HT-29 (cell line): ENCODE results near the gene RAB3IP. TPM values are rescaled to one million over a fixed set of nuclear protein-coding genes. Genes with fewer than 3 reads are reported as not detected.
"Not testable (repeated sequence)": the region's sequence is repeated elsewhere in the genome, so short reads cannot be mapped to it uniquely, and the experiment has no call there.

Experiments
- DNase-seq: peaks from one replicate; pipeline ENCODE4 v3.0.0-alpha.2; 2015; ENCODE audit warnings: low spot score
- total RNA-seq: library from RNA; depleted of rRNA; stranded (reverse); fragments of >200 nt; shearing (Covaris generic); gene quantifications from 2 replicates; pipeline ENCODE4 v1.2.3, GENCODE V29; 2014

The RAB3IP gene
- total RNA-seq, 1 experiment from 2014 or later: 31.4 TPM

DNA sequence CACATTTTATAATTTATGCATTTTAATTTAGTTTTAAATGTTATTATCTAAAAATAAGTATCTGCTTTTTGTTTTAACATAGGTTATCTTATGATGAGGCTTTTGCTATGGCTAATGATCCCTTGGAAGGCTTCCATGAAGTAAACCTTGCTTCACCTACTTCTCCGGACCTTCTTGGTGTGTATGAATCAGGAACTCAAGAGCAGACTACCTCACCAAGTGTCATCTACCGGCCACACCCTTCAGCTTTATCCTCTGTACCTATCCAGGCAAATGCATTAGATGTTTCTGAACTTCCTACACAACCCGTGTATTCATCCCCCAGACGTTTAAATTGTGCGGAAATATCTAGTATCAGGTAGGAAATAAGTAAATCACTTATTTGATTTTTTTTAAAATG, 16.6 kb downstream of the RAB3IP start:
- no peak for DNase-seq

DNA sequence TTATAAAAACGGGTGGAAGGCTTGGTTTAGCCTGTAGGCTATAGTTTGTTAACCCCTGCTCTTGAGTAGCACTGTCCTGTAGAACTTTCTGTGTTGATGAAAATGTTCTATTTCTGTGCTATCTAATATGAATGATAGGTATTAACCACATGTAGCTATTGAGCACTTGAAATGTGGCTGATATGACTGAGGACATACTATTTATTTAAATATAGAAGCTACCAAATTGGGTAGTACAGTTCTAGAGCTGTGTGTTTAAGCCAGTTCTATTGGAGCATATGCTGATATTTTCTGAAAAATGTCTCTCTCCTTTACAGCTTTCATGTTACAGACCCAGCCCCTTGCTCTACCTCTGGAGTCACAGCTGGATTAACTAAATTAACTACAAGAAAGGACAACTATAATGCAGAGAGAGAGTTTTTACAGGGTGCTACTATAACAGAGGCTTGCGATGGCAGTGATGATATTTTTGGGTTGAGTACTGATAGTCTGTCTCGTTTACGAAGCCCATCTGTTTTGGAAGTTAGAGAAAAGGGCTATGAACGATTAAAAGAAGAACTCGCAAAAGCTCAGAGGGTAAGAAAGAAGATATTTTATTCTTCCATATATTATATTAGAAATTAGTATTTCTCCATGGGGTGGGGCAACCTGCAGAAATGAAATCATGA, 17.6 kb downstream of the RAB3IP start:
- no peak for DNase-seq

DNA sequence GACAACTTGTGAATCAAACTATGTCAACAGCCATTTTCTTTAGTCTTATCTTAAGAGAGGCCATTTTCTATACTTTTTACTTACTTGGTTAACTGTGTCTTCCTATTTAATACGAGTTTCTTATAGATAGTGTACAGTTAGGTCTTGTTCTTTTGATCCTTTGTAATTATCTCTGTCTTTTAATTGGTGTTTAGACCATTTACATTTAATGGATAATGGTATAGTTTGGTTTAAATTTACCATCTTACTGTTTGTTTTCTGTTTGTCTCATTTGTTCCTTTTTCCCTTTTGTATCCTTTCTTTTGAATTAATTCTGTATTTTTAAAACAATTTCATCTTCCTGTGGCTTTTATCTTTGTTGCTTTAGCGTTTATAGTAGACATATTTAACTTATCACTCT, 19.4 kb downstream of the RAB3IP start:
- no peak for DNase-seq

DNA sequence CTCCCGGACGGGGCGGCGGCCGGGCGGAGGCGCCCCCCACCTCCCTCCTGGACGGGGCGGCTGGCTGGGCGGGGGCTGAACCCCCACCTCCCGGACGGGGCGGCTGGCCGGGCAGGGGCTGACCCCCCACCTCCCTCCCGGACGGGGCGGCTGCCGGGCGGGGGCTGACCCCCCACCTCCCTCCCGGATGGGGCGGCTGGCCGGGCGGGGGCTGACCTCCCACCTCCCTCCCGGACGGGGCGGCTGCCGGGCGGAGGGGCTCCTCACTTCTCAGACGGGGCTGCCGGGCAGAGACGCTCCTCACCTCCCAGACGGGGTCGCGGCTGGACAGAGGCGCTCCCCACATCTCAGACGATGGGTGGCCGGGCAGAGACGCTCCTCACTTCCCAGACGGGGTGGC, 20.9 kb downstream of the RAB3IP start:
- DNase-seq: not testable (repeated sequence)

DNA sequence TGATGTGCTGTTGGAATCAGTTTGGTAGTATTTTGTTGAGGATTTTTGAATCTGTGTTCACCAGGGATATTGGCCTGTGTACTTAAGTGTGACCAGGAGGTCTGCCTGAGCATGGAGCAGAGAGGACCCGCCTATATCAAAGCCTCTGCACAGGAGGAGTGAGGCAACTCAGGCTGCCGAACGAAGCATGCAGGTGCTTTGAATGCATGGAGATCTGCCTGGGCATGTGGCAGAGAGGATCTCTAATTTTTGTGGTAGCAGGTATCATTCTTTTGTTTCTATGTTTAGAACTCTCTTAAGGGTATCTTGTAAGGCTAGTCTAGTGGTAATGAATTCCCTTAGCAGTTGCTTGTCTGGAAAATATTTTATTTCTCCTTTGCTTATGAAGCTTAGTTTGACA, 26.9 kb downstream of the RAB3IP start:
- no peak for DNase-seq

DNA sequence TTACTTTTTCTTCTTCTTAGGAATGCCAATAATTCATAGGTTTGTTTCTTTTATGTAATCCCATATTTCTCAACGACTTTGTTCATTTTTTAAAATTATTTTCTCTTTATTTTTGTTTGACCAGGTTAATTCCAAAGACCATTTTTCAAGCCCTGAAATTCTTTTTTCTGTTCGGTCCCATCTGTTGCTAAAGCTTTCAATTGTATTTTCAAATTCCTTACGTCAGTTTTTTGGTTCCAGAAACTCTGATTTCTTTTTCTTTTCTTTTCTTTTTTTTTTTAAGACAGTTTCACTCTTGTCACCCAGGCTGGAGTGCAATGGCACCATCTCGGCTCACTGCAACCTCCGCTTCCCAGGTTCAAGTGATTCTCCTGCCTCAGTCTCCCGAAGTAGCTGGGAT, 27.6 kb downstream of the RAB3IP start:
- no peak for DNase-seq

DNA sequence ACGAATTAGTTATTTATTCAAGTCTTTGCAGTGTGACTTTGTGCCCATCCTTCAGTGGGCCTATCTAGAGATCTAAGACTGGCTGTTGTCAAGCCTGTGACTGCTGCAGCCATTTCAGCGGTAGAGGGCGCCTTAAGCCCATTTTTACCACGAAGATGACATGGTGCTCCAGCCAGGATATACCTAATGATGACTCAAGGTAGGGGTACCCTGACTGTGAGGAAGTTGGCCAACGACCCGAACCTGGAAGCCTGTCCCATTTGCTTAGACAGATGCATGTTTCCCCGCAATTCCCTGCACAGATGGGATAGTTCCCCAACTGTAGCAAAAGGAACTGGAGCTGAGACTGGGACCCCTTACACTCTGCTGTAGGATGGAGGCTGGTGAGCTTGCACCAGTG, 41.3 kb downstream of the RAB3IP start:
- DNase-seq: peak; percentile 86

DNA sequence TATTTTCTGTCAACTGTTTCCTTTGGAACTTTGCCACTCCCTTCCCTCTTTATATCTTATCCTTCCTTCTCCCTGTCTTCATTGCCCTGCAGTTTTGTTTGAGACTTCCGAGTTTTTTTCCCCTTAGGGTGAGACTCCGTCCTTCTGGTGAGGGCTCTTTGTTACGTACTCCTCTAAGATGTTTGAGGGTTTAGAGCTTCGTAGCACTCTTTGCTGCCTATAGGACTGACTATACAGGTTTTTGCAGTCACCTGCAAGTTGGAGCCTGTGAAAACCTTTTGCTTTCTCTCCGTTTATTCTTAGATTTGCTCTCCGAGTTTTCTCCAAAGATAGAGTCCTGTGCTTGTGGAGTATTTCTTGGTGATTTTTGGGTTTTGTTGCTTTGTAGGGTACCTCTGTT, 44.7 kb downstream of the RAB3IP start:
- no peak for DNase-seq

DNA sequence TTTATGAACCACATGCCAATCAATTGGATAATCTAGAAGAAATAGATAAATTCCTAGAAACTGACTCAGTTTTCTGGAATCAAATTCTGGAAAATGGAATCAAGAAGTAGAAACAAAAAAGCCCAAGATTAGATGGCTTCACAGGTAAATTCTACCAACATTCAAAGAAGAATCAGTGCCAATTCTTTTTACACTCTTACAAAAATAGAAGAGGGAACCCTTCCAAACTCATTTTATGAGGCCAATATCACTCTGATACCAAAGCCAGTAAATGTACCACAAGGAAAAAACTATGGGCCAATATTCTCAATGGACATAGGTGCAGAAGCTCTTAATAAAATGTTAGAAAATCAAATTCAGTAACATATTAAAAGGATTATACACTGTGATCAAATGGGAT, 50.7 kb downstream of the RAB3IP start:
- no peak for DNase-seq

DNA sequence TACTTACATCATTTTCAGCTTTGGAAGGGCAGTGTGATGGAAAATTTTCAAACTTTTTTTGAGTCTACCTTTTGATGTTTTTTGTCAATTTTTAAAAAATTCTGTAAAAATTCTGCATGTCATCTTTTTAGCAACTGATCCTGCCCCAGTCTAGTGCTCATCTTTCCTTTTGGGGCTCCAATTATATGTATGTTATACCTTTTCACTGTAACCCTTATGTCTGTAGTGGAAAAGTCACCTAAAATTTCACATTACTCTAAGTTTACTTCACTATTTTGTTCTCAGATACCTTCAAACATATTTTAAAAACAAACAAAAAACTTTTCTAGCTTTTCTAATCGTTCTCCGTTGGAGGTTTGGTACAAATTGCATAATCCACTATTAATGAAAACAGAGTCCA, 53.9 kb downstream of the RAB3IP start:
- DNase-seq: no peak

DNA sequence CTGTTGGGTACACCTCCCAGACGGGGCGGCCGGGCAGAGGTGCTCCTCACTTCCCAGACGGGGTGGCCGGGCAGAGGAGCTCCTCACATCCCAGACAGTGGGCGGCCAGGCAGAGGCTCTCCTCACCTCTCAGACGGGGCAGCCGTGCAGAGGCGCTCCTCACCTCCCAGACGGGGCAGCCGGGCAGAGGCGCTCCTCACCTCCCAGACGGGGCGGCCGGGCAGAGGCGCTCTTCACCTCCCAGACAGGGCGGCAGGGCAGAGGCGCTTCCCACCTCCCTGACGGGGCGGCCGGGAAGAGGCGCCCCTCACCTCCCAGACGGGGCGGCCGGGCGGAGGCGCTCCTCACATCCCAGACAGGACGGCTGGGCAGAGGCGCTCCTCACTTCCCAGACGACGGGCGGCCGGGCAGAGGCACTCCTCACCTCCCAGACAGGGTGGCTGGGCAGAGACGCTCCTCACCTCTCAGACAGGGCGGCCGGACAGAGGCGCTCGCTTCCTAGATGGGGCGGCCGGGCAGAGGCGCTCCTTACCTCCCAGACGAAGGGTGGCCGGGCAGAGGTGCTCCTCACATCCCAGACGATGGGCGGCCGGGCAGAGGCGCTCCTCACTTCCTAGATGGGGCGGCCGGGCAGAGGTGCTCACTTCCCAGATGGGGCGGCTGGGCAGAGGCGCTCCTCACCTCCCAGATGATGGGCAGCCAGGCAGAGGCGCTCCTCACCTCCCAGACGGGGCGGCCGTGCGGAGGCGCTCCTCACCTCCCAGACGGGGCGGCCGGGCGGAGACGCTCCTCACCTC, 68.6 kb downstream of the RAB3IP start:
- DNase-seq: not testable (repeated sequence)

DNA sequence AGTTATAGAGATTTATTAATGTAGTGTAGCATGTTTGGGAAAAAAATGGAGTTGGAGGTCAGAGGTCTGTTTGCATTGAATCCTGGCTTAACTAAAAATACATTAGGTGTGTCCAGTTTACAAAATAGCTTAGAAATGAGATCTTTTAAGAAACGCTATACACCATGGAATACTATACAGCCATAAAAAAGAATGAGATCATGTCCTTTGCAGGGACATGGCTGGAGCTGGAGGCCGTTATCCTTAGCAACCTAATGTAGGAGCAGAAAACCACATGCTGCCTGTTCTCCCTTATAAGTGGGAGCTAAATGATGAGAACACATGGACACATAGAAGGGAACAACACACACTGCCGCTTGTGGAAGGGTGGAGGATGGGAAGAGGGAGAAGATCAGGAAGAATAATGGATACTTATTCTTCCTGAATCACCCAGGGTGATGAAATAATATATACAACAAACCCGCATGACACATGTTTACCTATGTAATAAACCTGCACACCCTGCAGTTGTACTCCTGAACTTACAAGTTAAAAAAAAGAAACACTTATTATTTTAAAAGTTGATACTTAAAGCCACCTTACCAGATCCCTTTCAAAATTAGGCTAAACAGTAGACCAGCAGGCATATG, 72.3 kb downstream of the RAB3IP start:
- DNase-seq: no peak

DNA sequence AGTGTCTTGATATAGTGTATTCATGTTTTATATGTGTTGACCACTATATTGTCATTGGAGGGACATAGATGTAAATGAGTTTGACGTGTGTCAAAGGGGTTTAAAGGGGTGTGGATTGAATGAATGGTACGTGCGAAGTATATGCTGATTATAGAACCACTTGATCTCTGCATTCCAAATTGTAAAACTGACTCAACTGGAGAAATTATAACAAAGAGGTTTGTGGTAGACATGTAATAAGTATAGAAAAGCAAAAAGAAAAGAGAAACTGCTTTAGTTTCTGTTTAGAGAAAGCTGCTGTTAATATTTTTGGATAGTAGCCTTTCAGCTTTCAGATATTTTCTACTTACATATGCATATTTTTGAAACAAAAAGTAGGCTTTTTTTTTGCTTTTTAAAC, 77.4 kb downstream of the RAB3IP start:
- no peak for DNase-seq

DNA sequence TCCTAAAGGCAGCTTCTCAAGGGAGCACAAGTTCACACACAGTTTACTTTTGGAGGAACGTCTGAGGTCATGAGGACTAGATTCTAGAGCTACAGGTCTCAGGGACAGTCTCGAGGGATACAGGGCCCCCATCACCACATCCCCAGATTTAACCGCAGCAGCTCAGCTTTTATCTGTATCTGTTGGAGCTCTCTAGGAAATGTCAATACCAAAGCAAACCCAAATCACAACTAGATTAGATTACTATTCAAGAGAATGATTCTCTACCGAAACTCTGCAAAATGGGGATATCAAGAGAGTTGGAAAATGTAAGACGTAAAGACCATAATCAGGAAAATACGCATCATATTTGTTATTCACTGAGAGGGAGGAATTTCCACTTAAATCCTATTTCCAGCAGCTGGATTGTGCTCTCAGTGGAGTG, 82.4 kb downstream of the RAB3IP start:
- peak; percentile 84 for DNase-seq

DNA sequence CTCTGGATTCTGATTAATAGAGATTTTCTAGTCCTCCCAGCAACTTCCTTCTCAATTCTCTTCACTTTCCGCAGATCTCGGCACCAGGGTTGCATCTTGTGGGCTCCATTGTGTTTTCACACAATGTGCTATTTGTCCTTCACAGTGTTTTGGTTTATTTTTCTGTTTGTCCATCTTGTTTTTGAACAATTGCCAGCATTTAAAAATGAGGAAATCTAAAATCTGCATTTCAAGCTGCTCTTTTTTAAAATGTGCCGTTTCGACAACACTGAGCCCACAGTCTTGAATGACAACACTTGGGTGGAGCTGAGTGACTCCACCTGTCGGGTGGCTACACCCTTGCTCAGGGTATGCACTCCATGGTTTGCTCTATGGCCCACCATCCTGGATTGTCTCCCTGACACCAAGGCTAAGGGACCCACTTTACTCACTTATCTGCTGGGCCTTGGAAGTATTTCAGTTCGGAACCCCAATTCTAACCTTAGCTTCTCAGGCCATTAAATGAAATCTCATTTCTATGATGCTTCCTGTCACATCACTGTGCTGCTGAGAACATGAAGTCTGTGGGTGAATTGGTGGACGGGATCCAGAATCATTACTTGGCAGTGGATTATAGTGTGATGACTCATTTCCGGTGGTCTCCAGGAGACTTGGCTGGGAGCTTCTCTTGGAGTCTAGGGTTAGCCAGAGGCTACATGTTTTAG, 82.9 kb downstream of the RAB3IP start:
- peak; percentile 96 for DNase-seq

DNA sequence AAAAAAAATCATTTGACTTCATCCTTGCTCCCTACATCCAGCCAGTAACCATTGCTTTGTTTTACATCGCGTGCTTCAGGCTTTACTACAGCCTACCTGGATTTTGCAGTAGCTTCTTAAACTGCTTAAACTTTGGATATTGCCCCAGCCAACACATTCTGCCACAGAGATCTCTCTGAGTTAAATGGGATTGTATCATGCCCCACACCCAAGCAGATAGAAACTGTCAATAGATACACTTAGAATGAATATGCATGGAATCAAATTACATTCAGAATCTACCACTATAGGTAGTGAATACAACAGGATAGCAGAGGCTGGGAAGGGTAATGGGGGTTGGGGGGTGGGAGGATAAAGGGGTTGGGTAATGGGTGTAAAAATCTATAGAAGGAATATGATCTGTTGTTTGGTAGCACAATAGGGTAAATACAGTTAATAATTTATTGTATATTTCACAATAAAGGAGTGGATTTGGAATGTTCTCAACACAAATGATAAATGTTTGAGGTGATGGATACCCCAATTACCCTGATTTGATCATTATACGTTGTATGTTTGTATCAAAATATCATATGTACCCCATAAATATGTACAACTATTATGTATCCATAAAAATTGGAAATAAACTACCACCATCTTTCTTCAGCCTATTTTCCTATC, 83.7 kb downstream of the RAB3IP start:
- peak; percentile 25 for DNase-seq

DNA sequence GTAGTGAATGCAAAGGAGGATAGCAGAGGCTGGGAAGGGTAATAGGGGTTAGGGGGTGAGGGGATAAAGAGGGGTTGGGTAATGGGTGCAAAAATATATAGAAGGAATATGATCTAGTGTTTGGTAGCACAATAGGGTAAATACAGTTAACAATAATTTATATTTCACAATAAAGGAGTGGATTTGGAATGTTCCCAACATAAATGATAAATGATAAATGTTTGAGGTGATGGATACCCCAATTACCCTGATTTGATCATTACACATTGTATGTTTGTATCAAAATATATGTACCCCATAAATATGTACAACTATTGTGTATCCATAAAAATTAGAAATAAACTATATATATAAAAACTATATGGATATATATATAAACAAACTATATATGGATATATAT, 85.4 kb downstream of the RAB3IP start:
- no peak for DNase-seq

DNA sequence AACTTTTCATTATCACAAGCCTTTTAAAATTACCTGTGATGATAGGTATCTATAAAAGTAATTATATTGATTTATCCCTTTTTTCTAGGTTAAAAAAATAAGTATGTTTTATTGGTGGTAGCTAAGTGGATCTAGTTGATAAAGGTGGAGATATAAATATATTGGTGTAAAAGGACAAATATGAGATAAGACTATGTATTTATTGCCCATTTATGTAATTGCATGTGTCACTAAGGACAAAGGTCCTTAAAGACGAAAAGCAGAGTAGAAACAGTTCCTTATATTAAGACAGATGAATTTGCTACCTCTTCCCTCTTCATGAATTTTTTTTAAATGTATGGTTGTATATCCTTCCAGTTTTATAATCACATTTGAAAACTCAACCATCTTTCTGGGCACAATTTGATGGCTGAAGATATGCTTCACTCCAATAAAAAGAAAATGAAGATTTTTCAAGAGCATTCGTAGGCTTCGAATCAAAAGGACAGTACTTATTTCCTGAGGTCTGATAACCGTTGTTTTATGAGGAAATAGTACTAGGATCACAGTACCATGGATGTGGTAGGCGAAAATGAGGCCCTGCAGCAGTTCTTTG, 86.4 kb downstream of the RAB3IP start, which contains the start of gene MYRFL:
TSS of gene MYRFL (plus strand) at position 262 of the 595 bp plus-strand sequence. CDS start at position 553, 291 bp downstream.
- peak; percentile 73 for DNase-seq

DNA sequence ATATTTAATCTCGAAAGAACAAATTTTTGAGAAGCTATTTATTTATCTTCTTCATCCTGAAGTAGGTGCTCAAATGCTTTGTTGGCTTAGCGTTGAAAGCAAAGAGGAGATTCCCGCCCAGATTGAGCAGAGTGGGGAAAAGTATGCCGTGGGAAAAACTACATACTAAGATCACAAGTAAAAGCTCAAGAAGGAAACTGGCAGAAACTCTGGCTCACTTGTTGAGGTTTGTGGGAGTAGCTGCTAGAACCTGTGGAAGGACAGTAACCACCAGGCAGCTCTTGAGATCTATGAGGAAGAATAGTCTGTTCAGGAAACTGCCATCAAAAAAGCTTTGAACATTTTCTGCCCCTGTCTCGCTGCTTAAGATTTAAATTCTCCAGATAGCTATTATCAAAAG, 90.2 kb downstream of the RAB3IP start:
- DNase-seq: peak; percentile 67

DNA sequence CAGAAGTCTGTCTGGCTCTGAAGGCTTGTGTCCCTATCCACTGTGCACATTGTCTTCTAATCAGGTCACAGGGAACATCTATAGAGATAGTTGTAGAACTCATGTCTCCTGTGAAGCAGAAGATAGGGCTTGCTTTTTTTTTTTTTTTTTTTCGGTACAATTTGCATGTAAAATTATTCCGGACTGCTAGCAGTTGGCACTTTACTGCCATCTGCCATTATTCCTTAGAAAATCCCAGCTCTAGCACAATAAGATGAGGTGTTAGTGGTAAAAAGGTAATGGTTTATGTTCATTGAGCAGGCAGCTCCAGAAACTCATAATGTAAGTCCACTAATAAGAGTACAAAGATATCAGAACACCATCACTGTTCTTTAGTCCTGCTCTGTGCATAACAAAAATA, 95.0 kb downstream of the RAB3IP start:
- no peak for DNase-seq

DNA sequence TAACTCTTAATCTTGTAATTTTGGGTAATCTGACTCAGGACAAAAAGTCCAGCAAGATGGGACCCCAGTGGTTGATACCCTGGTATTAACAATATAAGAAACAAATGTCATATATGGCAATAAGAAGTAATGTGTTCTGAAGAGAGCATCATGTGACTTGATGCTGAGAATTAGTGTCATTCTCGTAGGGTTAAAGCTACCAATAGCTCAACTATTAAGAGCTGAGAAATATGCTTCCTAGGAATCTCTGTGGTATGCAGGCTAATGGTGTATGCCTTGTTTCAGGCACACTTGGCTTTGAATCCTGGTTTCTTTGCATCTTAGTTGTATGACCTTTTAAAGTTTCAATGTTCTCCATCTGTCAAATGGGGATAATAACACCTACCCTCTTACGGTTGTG, 95.5 kb downstream of the RAB3IP start:
- DNase-seq: no peak
